ENCODE data around the gene NHLH2.

DNA sequence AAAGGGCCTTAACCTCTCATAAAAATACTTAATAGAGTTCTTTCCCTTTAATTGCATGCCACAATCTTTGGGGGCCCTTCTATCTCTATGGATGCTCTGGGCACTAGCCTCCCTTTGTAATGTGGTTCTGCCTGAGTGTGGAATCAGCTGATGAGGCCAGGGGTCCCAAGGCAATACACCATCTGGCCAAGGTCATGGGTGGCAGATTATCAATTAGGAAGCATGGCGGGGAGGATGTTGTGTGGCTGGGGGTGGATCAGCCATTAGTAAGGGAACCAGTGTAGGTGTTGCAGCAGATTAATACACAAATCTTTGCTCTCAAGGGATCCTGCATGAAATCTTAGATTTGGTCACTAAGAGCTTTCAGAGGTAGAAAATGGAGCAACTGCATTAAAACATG is 35.3 kb downstream of the NHLH2 start:
- TF ChIP-seq, protein P1, sequence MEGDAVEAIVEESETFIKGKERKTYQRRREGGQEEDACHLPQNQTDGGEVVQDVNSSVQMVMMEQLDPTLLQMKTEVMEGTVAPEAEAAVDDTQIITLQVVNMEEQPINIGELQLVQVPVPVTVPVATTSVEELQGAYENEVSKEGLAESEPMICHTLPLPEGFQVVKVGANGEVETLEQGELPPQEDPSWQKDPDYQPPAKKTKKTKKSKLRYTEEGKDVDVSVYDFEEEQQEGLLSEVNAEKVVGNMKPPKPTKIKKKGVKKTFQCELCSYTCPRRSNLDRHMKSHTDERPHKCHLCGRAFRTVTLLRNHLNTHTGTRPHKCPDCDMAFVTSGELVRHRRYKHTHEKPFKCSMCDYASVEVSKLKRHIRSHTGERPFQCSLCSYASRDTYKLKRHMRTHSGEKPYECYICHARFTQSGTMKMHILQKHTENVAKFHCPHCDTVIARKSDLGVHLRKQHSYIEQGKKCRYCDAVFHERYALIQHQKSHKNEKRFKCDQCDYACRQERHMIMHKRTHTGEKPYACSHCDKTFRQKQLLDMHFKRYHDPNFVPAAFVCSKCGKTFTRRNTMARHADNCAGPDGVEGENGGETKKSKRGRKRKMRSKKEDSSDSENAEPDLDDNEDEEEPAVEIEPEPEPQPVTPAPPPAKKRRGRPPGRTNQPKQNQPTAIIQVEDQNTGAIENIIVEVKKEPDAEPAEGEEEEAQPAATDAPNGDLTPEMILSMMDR (IDR thresholded peaks at IDR 0.05 in 2 of 3, conservative IDR thresholded peaks at IDR 0.05 in 1 of 3; ENCODE audit: borderline replicate concordance in 1 of 3, insufficient read depth in 1 of 3, low read depth in 2 of 3, low read length in 2 of 3) = no peak
- TF ChIP-seq SP1 (IDR thresholded peaks at IDR 0.05; ENCODE audit: low read depth) (no peak), POLR2A (IDR thresholded peaks at IDR 0.05; ENCODE audit: borderline replicate concordance, extremely low read depth, insufficient read depth, insufficient read length) (no peak), EZH2 (IDR thresholded peaks at IDR 0.05) (no peak), EZH2phosphoT487 (IDR thresholded peaks at IDR 0.05; ENCODE audit: borderline replicate concordance) (no peak), SRF (IDR thresholded peaks at IDR 0.05; ENCODE audit: low read depth) (no peak), RAD21 (IDR thresholded peaks at IDR 0.05; ENCODE audit: low read depth) (no peak), CBX3 (IDR thresholded peaks at IDR 0.05; ENCODE audit: low read depth) (no peak), YY1 (IDR thresholded peaks at IDR 0.05; ENCODE audit: extremely low read depth, insufficient replicate concordance, low read depth, low read length) (no peak)

All from HCT116 (cell line).